Measurements from ENCODE around the gene CIITA.
A peak's percentile ranks its signal among the peaks of the same experiment; 100 is the strongest.

The CIITA gene

GRCh38 chr16:10881479-10882030 lies 4.6 kb downstream of the CIITA start:
- no peak for DNase-seq

- no peak for DNase-seq
Observed at GRCh38 chr16:10883004-10883403, 6.0 kb downstream of the CIITA start.

- DNase-seq: no peak
Observed at GRCh38 chr16:10885246-10885645, 8.2 kb downstream of the CIITA start.

GRCh38 chr16:10888320-10888937 lies 11.4 kb downstream of the CIITA start:
- DNase-seq: no peak

GRCh38 chr16:10889855-10890254 lies 12.9 kb downstream of the CIITA start:
- DNase-seq: no peak

- no peak for DNase-seq
Observed at GRCh38 chr16:10892782-10893318, 15.8 kb downstream of the CIITA start.

- DNase-seq: no peak
Observed at GRCh38 chr16:10895053-10895946, 18.3 kb downstream of the CIITA start.

- DNase-seq: no peak
Observed at GRCh38 chr16:10896165-10896564, 19.2 kb downstream of the CIITA start.

- no peak for DNase-seq
Observed at GRCh38 chr16:10896723-10897122, 19.7 kb downstream of the CIITA start.

- DNase-seq: no peak
Observed at GRCh38 chr16:10897134-10897533, 20.1 kb downstream of the CIITA start.

- DNase-seq: no peak
Observed at GRCh38 chr16:10902999-10903398, 26.0 kb downstream of the CIITA start.

GRCh38 chr16:10906482-10906881 lies 29.5 kb downstream of the CIITA start:
- no peak for DNase-seq

GRCh38 chr16:10906914-10907756 lies 30.1 kb downstream of the CIITA start:
- DNase-seq: no peak

GRCh38 chr16:10907757-10908045 lies 30.7 kb downstream of the CIITA start:
- no peak for DNase-seq

GRCh38 chr16:10911267-10911666 lies 34.3 kb downstream of the CIITA start:
- DNase-seq: no peak

GRCh38 chr16:10916534-10916933 lies 39.5 kb downstream of the CIITA start:
- DNase-seq: no peak

GRCh38 chr16:10918294-10919002 lies 41.4 kb downstream of the CIITA start:
- DNase-seq: peak; percentile 53

- DNase-seq: no peak
Observed at GRCh38 chr16:10919003-10919351, 42.0 kb downstream of the CIITA start.

GRCh38 chr16:10920726-10921427 lies 43.9 kb downstream of the CIITA start:
- DNase-seq: no peak

- DNase-seq: no peak
Observed at GRCh38 chr16:10921536-10922327, 44.7 kb downstream of the CIITA start.
